Fibroblast of gingiva (primary cell): ENCODE results near the gene ANXA2.
"Not testable (repeated sequence)": the region's sequence is repeated elsewhere in the genome, so short reads cannot be mapped to it uniquely, and the experiment has no call there.

ENCODE experiments used
- DNase-seq: peaks from one replicate; pipeline ENCODE4 v3.0.0-alpha.2; 2011; ENCODE audit warnings: low read depth

The ANXA2 gene

GRCh38 chr15:60410350-60410749 is 12.6 kb upstream of the ANXA2 start:
- not testable (repeated sequence) for DNase-seq

GRCh38 chr15:60408463-60408981 is 10.7 kb upstream of the ANXA2 start:
- DNase-seq: peak; percentile 75

- DNase-seq: peak; percentile 75
Measured at GRCh38 chr15:60407415-60407805, 9.6 kb upstream of the ANXA2 start.

- DNase-seq: peak; percentile 61
Measured at GRCh38 chr15:60406513-60407414, 9.0 kb upstream of the ANXA2 start.

- no peak for DNase-seq
Measured at GRCh38 chr15:60405399-60405798, 7.6 kb upstream of the ANXA2 start.

- not testable (repeated sequence) for DNase-seq
Measured at GRCh38 chr15:60404351-60404750, 6.6 kb upstream of the ANXA2 start.

GRCh38 chr15:60400944-60401343 is 3.2 kb upstream of the ANXA2 start:
- peak; percentile 55 for DNase-seq

GRCh38 chr15:60399931-60400330 is 2.1 kb upstream of the ANXA2 start:
- no peak for DNase-seq

- no peak for DNase-seq
Measured at GRCh38 chr15:60399246-60399915, 1.6 kb upstream of the ANXA2 start.

GRCh38 chr15:60396958-60397771 is 621 bp downstream of the ANXA2 start:
- DNase-seq: peak; percentile 57

GRCh38 chr15:60396560-60396957 is 1.2 kb downstream of the ANXA2 start:
- peak; percentile 29 for DNase-seq

GRCh38 chr15:60396100-60396499 is 1.7 kb downstream of the ANXA2 start:
- peak; percentile 50 for DNase-seq

- peak; percentile 44 for DNase-seq
Measured at GRCh38 chr15:60395276-60396011, 2.3 kb downstream of the ANXA2 start.

GRCh38 chr15:60394689-60395097 is 3.1 kb downstream of the ANXA2 start:
- peak; percentile 61 for DNase-seq

GRCh38 chr15:60392986-60393790 is 4.6 kb downstream of the ANXA2 start:
- peak; percentile 98 for DNase-seq

- peak; percentile 75 for DNase-seq
Measured at GRCh38 chr15:60392601-60392985, 5.2 kb downstream of the ANXA2 start.

- no peak for DNase-seq
Measured at GRCh38 chr15:60391722-60392315, 6.0 kb downstream of the ANXA2 start.

GRCh38 chr15:60390871-60391501 is 6.8 kb downstream of the ANXA2 start:
- peak; percentile 85 for DNase-seq

GRCh38 chr15:60390231-60390630 is 7.6 kb downstream of the ANXA2 start:
- DNase-seq: no peak
